GM12892 (cell line): ENCODE measurements around the gene ECT2L.

Source experiments
- POLR2A ChIP-seq: IDR thresholded peaks from 2 replicates; pipeline ENCODE4 v1.6.1; 2011; ENCODE audit warnings: low read depth, low read length, control low read depth
- TAF1 ChIP-seq: IDR thresholded peaks from 2 replicates; pipeline ENCODE4 v1.6.1; 2011; ENCODE audit warnings: low read depth, mild to moderate bottlenecking, control low read depth, low read length, borderline replicate concordance

GRCh38 chr6:138873191-138873590 is 77.3 kb downstream of the ECT2L start:
- TF ChIP-seq POLR2A = no peak
- TF ChIP-seq TAF1 = no peak
